OCI-LY7 (cell line): ENCODE measurements around the gene CARD8.

Experiments
- EZH2phosphoT487 ChIP-seq: fragments of 200-600 bp; sonication (generic); IDR thresholded peaks from 2 replicates; pipeline ENCODE4 v1.6.1; 2018; ENCODE audit warnings: low read depth, borderline replicate concordance, mild to moderate bottlenecking, mixed run types, antibody characterized with exemption, low read length, moderate library complexity, mixed read lengths
- TF ChIP-seq, protein P1 (sequence below): fragments of 200-600 bp; sonication (generic); conservative IDR thresholded peaks from 2 replicates; pipeline ENCODE4 v1.5.1; 2014; ENCODE audit warnings: mild to moderate bottlenecking, antibody characterized with exemption, low read length, moderate library complexity, mixed read lengths

DNA sequence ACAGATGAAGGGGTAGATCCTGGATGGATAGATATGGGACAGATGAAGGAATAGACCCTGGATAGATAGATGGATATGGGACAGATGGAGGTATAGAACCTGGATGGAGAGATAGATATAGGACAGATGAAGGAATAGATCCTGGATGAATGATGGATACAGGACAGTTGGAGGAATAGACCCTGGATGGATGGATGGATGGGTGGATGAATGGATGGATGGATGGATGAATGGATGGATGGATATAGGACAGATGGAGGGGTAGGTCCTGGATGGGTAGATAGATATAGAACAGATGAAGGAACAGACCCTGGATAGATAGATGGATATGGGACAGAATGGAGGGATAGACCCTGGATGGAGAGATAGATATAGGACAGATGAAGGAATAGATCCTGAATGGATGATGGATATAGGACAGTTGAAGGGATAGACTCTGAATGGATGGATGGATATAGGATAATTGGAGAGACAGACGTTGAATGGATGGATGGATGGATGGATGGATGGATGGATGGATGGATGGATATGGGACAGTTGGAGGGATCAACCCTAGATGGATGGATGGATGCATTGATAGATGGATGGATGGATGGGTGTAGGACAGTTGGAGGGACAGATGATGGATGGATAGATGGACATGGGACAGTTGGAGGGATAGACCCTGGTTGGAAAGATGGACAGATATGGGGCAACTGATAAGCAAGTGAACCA is 46.3 kb upstream of the CARD8 start:
- TF ChIP-seq, protein P1, sequence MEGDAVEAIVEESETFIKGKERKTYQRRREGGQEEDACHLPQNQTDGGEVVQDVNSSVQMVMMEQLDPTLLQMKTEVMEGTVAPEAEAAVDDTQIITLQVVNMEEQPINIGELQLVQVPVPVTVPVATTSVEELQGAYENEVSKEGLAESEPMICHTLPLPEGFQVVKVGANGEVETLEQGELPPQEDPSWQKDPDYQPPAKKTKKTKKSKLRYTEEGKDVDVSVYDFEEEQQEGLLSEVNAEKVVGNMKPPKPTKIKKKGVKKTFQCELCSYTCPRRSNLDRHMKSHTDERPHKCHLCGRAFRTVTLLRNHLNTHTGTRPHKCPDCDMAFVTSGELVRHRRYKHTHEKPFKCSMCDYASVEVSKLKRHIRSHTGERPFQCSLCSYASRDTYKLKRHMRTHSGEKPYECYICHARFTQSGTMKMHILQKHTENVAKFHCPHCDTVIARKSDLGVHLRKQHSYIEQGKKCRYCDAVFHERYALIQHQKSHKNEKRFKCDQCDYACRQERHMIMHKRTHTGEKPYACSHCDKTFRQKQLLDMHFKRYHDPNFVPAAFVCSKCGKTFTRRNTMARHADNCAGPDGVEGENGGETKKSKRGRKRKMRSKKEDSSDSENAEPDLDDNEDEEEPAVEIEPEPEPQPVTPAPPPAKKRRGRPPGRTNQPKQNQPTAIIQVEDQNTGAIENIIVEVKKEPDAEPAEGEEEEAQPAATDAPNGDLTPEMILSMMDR = no peak
- no peak for TF ChIP-seq EZH2phosphoT487
